ENCODE measurements around the gene FRMD4A.

Gene FRMD4A

GRCh38 chr10:14039968-14040668, 290.6 kb downstream of the FRMD4A start:
- POLR2A ChIA-PET, result no interaction called here

GRCh38 chr10:14036233-14036632, 294.5 kb downstream of the FRMD4A start:
- ChIA-PET CTCF (no interaction called here), POLR2A (no interaction called here)
- no peak for DNase-seq (ENCODE audit: extremely low spot score)
- TF ChIP-seq ZNF384 (IDR thresholded peaks at IDR 0.05) (no peak), FOXK2 (IDR thresholded peaks at IDR 0.05) (no peak), CTBP1 (IDR thresholded peaks at IDR 0.05; ENCODE audit: borderline replicate concordance) (no peak), HDGF (IDR thresholded peaks at IDR 0.05; ENCODE audit: borderline replicate concordance) (no peak), L3MBTL2 (conservative IDR thresholded peaks at IDR 0.05) (no peak), FOXM1 (IDR thresholded peaks at IDR 0.05; ENCODE audit: borderline replicate concordance) (no peak), LEF1 (IDR thresholded peaks at IDR 0.05; ENCODE audit: borderline replicate concordance) (no peak)

More at GRCh38 chr10:14039968-14040668, 290.6 kb downstream of the FRMD4A start:
- CTCF ChIA-PET, result no interaction called here
- no peak for DNase-seq (ENCODE audit: extremely low spot score)
- TF ChIP-seq ARNT (IDR thresholded peaks at IDR 0.05), result no peak
- no peak for TF ChIP-seq FOXM1 (IDR thresholded peaks at IDR 0.05; ENCODE audit: borderline replicate concordance)
- TF ChIP-seq L3MBTL2 (conservative IDR thresholded peaks at IDR 0.05), result no peak
- no peak for TF ChIP-seq PKNOX1 (IDR thresholded peaks at IDR 0.05)
- TF ChIP-seq FOXK2 (IDR thresholded peaks at IDR 0.05), result no peak
- no peak for TF ChIP-seq TARDBP (IDR thresholded peaks at IDR 0.05)
- TF ChIP-seq NFRKB (IDR thresholded peaks at IDR 0.05), result no peak
- no peak for TF ChIP-seq SUZ12 (IDR thresholded peaks at IDR 0.05)
- TF ChIP-seq BHLHE40 (IDR thresholded peaks at IDR 0.05; ENCODE audit: borderline replicate concordance), result no peak
- TF ChIP-seq FOXA1 (IDR thresholded peaks at IDR 0.05), result no peak
- no peak for TF ChIP-seq ZNF384 (IDR thresholded peaks at IDR 0.05)
- no peak for TF ChIP-seq ELF4 (IDR thresholded peaks at IDR 0.05)
- TF ChIP-seq LEF1 (IDR thresholded peaks at IDR 0.05; ENCODE audit: borderline replicate concordance), result no peak
- no peak for TF ChIP-seq SP1 (IDR thresholded peaks at IDR 0.05)
- no peak for TF ChIP-seq HDGF (IDR thresholded peaks at IDR 0.05; ENCODE audit: borderline replicate concordance)
- TF ChIP-seq CTBP1 (IDR thresholded peaks at IDR 0.05; ENCODE audit: borderline replicate concordance), result no peak

GRCh38 chr10:14035506-14035905, 295.2 kb downstream of the FRMD4A start:
- POLR2A ChIA-PET, result no interaction called here
- CTCF ChIA-PET, result interaction anchor here (1.7 kb wide), 1 partner anchor 12 kb away, joined by 9 read pairs; no protein-coding TSS in a partner anchor
- no peak for DNase-seq (ENCODE audit: extremely low spot score)
- TF ChIP-seq PKNOX1 (IDR thresholded peaks at IDR 0.05) (no peak), FOXA1 (IDR thresholded peaks at IDR 0.05) (no peak), SP1 (IDR thresholded peaks at IDR 0.05) (no peak), FOXK2 (IDR thresholded peaks at IDR 0.05) (no peak), ELF4 (IDR thresholded peaks at IDR 0.05) (no peak), ARNT (IDR thresholded peaks at IDR 0.05) (no peak), HDGF (IDR thresholded peaks at IDR 0.05; ENCODE audit: borderline replicate concordance) (no peak), CTBP1 (IDR thresholded peaks at IDR 0.05; ENCODE audit: borderline replicate concordance) (no peak), LEF1 (IDR thresholded peaks at IDR 0.05; ENCODE audit: borderline replicate concordance) (no peak), SUZ12 (IDR thresholded peaks at IDR 0.05) (no peak), TARDBP (IDR thresholded peaks at IDR 0.05) (no peak), NFRKB (IDR thresholded peaks at IDR 0.05) (no peak)

GRCh38 chr10:14032406-14032998, 298.2 kb downstream of the FRMD4A start:
- POLR2A ChIA-PET, result no interaction called here
- peak; percentile 83 for DNase-seq (ENCODE audit: extremely low spot score)
- TF ChIP-seq NFRKB (IDR thresholded peaks at IDR 0.05), result no peak
- peak; percentile 48; the same call in 1 of the 2 replicates for TF ChIP-seq FOXM1 (IDR thresholded peaks at IDR 0.05; ENCODE audit: borderline replicate concordance)
- TF ChIP-seq ARNT (IDR thresholded peaks at IDR 0.05), result no peak
- CTCF ChIA-PET, result interaction anchor here (0.6 to 1.0 kb wide), 3 partner anchors 9 to 428 kb away, joined by 3 to 4 read pairs (median 3); no protein-coding TSS in a partner anchor

- ChIA-PET CTCF (no interaction called here), POLR2A (no interaction called here)
- DNase-seq (ENCODE audit: extremely low spot score), result no peak
- TF ChIP-seq PKNOX1 (IDR thresholded peaks at IDR 0.05), result no peak
- no peak for TF ChIP-seq FOXM1 (IDR thresholded peaks at IDR 0.05; ENCODE audit: borderline replicate concordance)
- no peak for TF ChIP-seq TARDBP (IDR thresholded peaks at IDR 0.05)
- no peak for TF ChIP-seq ZNF384 (IDR thresholded peaks at IDR 0.05)
- no peak for TF ChIP-seq FOXK2 (IDR thresholded peaks at IDR 0.05)
- no peak for TF ChIP-seq BHLHE40 (IDR thresholded peaks at IDR 0.05; ENCODE audit: borderline replicate concordance)
- TF ChIP-seq LEF1 (IDR thresholded peaks at IDR 0.05; ENCODE audit: borderline replicate concordance), result no peak
- no peak for TF ChIP-seq SUZ12 (IDR thresholded peaks at IDR 0.05)
- no peak for TF ChIP-seq NFRKB (IDR thresholded peaks at IDR 0.05)
- TF ChIP-seq HDGF (IDR thresholded peaks at IDR 0.05; ENCODE audit: borderline replicate concordance), result no peak
- no peak for TF ChIP-seq ARNT (IDR thresholded peaks at IDR 0.05)
- TF ChIP-seq ELF4 (IDR thresholded peaks at IDR 0.05), result no peak
- no peak for TF ChIP-seq L3MBTL2 (conservative IDR thresholded peaks at IDR 0.05)
- no peak for TF ChIP-seq FOXA1 (IDR thresholded peaks at IDR 0.05)
- TF ChIP-seq CTBP1 (IDR thresholded peaks at IDR 0.05; ENCODE audit: borderline replicate concordance), result no peak
- no peak for TF ChIP-seq SP1 (IDR thresholded peaks at IDR 0.05)
Observed at GRCh38 chr10:14026325-14026724, 304.4 kb downstream of the FRMD4A start.
